HCT116 (cell line): ENCODE measurements around the gene IQCN. TPM values are rescaled to one million over a fixed set of nuclear protein-coding genes. Genes with fewer than 3 reads are reported as not detected.

Source experiments
- ATAC-seq: fragments of 200-7000 bp; cut with Tn5 transposase; 2 replicates; pipeline ENCODE4 v1.9.1; 2020; ENCODE audit warnings: mild to moderate bottlenecking, moderate library complexity
- BruUV-seq: library from RNA; stranded (reverse); fragments of 400-500 nt; replicated peaks from 2 replicates; lab custom pipeline; 2021; lab: Mats Ljungman, UMichigan
- CTCF ChIA-PET: fragments of 300-600 bp; sonication (Branson Sonifier 250); formaldehyde crosslinking; loops from one replicate; lab custom pipeline; 2021; ENCODE audit warnings: antibody characterized with exemption; lab: Charles Lee
- POLR2A ChIA-PET: fragments of 300-600, 350-600 bp; sonication (Branson Sonifier 250); formaldehyde crosslinking; loops from one replicate; lab custom pipeline; 2021; ENCODE audit warnings: antibody characterized with exemption; lab: Charles Lee
- RAD21 ChIA-PET, 2 experiments: fragments of 300-600 bp; sonication (Branson Sonifier 250); formaldehyde crosslinking; loops; one replicate each; lab custom pipeline; 2023; ENCODE audit warnings: low total read pairs in 2 of 2; ENCODE audit not compliant: uncharacterized antibody in 2 of 2, unreplicated experiment in 2 of 2, low non-redundant PET in 1 of 2; lab: Charles Lee
- DNase-seq: peaks from one replicate; pipeline ENCODE4 v3.0.0-alpha.2; 2010; ENCODE audit warnings: low read depth, low spot score
- H2AFZ ChIP-seq: fragments of 200-600 bp; shearing (Covaris generic), sonication (generic); 2 replicates; pipeline ENCODE4 v1.6.1; 2017; ENCODE audit warnings: low read depth, mixed run types, mixed read lengths, antibody characterized with exemption, low read length; ENCODE audit not compliant: poor library complexity, severe bottlenecking
- H3K27ac ChIP-seq: 2 replicates; pipeline ENCODE4 v1.5.1; 2012; ENCODE audit warnings: low read depth, low read length
- H3K27me3 ChIP-seq: fragments of 200-600 bp; sonication (generic); 2 replicates; pipeline ENCODE4 v1.6.1; 2016; ENCODE audit warnings: mixed run types, low read length, mixed read lengths; ENCODE audit not compliant: insufficient read depth
- H3K36me3 ChIP-seq, 2 experiments: fragments of 200-500 bp in 1 of 2; fragments of 200-600 bp in 1 of 2; sonication (Bioruptor generic) in 1 of 2; sonication (generic) in 1 of 2; 2 replicates each; pipeline versions ENCODE4 v1.5.1 to v1.6.1; 2014 to 2016; ENCODE audit warnings: low read length in 2 of 2, inconsistent platforms in 1 of 2, mixed read lengths in 1 of 2, mixed run types in 1 of 2; ENCODE audit not compliant: insufficient read depth in 2 of 2, control insufficient read depth in 1 of 2
- H3K4me1 ChIP-seq, 2 experiments: fragments of 200-600 bp in 1 of 2; sonication (generic) in 1 of 2; 2 replicates each; pipeline versions ENCODE4 v1.5.1 to v1.6.1; 2012 to 2017; ENCODE audit warnings: low read length in 2 of 2, inconsistent platforms in 1 of 2, mild to moderate bottlenecking in 1 of 2, mixed read lengths in 1 of 2, mixed run types in 1 of 2, moderate library complexity in 1 of 2; ENCODE audit not compliant: insufficient read depth in 2 of 2, control insufficient read depth in 1 of 2
- H3K4me2 ChIP-seq: fragments of 200-600 bp; sonication (generic); 2 replicates; pipeline ENCODE4 v1.6.1; 2017; ENCODE audit warnings: mixed run types, low read length, mixed read lengths
- H3K4me3 ChIP-seq, 2 experiments: fragments of 200-600 bp in 1 of 2; sonication (generic) in 1 of 2; replicated peaks in 1 of 2; 2 replicates each; pipeline ENCODE4 v1.5.1; 2011 to 2016; ENCODE audit warnings: low read length in 2 of 2, control low read depth in 1 of 2, low read depth in 1 of 2, mild to moderate bottlenecking in 1 of 2, mixed read lengths in 1 of 2, mixed run types in 1 of 2
- H3K79me2 ChIP-seq: fragments of 200-600 bp; sonication (generic); 2 replicates; pipeline ENCODE4 v1.6.1; 2017; ENCODE audit warnings: mild to moderate bottlenecking, mixed run types, low read length, moderate library complexity, mixed read lengths; ENCODE audit not compliant: insufficient read depth
- H3K9ac ChIP-seq: fragments of 200-600 bp; sonication (generic); 2 replicates; pipeline ENCODE4 v1.6.1; 2016; ENCODE audit warnings: low read length, mixed read lengths
- H3K9me2 ChIP-seq: fragments of 200-600 bp; sonication (generic), shearing (Covaris generic); 2 replicates; pipeline ENCODE4 v1.6.1; 2017; ENCODE audit warnings: mixed run types, mild to moderate bottlenecking, moderate library complexity; ENCODE audit not compliant: insufficient read depth
- H3K9me3 ChIP-seq, 2 experiments: fragments of 200-500 bp in 1 of 2; fragments of 200-600 bp in 1 of 2; sonication (Bioruptor generic) in 1 of 2; sonication (generic) in 1 of 2; 2 replicates each; pipeline ENCODE4 v1.6.1; 2014 to 2017; ENCODE audit warnings: low read length in 2 of 2, mixed read lengths in 2 of 2, inconsistent platforms in 1 of 2, low read depth in 1 of 2, mild to moderate bottlenecking in 1 of 2, mixed run types in 1 of 2, moderate library complexity in 1 of 2; ENCODE audit not compliant: control insufficient read depth in 1 of 2, insufficient read depth in 1 of 2
- H4K20me1 ChIP-seq: fragments of 200-600 bp; sonication (generic), shearing (Covaris generic); 2 replicates; pipeline ENCODE4 v1.6.1; 2017; ENCODE audit warnings: mixed run types, mild to moderate bottlenecking, moderate library complexity; ENCODE audit not compliant: insufficient read depth
- CBX3 ChIP-seq: IDR thresholded peaks from 2 replicates; pipeline ENCODE4 v1.6.1; 2012; ENCODE audit warnings: low read depth
- CEBPB ChIP-seq: IDR thresholded peaks from 2 replicates; pipeline ENCODE4 v1.6.1; 2012; ENCODE audit warnings: low read depth
- EGR1 ChIP-seq: IDR thresholded peaks from 2 replicates; pipeline ENCODE4 v1.6.1; 2012; ENCODE audit warnings: low read depth
- EZH2 ChIP-seq: fragments of 200-600 bp; sonication (generic); IDR thresholded peaks from 2 replicates; pipeline ENCODE4 v1.6.1; 2017; ENCODE audit warnings: antibody characterized with exemption, mixed run types
- EZH2phosphoT487 ChIP-seq: fragments of 200-600 bp; IDR thresholded peaks from 2 replicates; pipeline ENCODE4 v1.6.1; 2018; ENCODE audit warnings: antibody characterized with exemption, borderline replicate concordance
- FOSL1 ChIP-seq: IDR thresholded peaks from 2 replicates; pipeline ENCODE4 v1.6.1; 2012; ENCODE audit warnings: low read depth
- JUND ChIP-seq: IDR thresholded peaks from 2 replicates; pipeline ENCODE4 v1.6.1; 2012
- POLR2A ChIP-seq: IDR thresholded peaks from 2 replicates; pipeline ENCODE4 v1.7.0; 2011; ENCODE audit warnings: borderline replicate concordance; ENCODE audit not compliant: insufficient read depth, insufficient read length; ENCODE audit errors: extremely low read depth
- POLR2AphosphoS5 ChIP-seq: IDR thresholded peaks from 2 replicates; pipeline ENCODE4 v1.6.1; 2011; ENCODE audit warnings: mild to moderate bottlenecking, low read depth, low read length, moderate library complexity
- RAD21 ChIP-seq: IDR thresholded peaks from 2 replicates; pipeline ENCODE4 v1.6.1; 2012; ENCODE audit warnings: low read depth, mild to moderate bottlenecking
- SRF ChIP-seq: IDR thresholded peaks from 2 replicates; pipeline ENCODE4 v1.6.1; 2012; ENCODE audit warnings: low read depth
- TCF7L2 ChIP-seq: IDR thresholded peaks from 2 replicates; pipeline ENCODE4 v1.7.0; 2011; ENCODE audit warnings: borderline replicate concordance, inconsistent platforms; ENCODE audit not compliant: insufficient read depth, insufficient read length; ENCODE audit errors: extremely low read depth
- YY1 ChIP-seq: IDR thresholded peaks from 2 replicates; pipeline ENCODE4 v1.6.1; 2011; ENCODE audit warnings: low read length, low read depth, moderate library complexity, mild to moderate bottlenecking; ENCODE audit not compliant: insufficient replicate concordance; ENCODE audit errors: extremely low read depth
- ZFX ChIP-seq: fragments of 450-650 bp; IDR thresholded peaks from 2 replicates; pipeline ENCODE4 v1.6.1; 2017
- ZNF274 ChIP-seq: fragments of 200-500 bp; sonication (Bioruptor generic); IDR thresholded peaks from 2 replicates; pipeline ENCODE4 v1.6.1; 2014; ENCODE audit warnings: mild to moderate bottlenecking, low read depth, low read length, inconsistent platforms
- intact Hi-C: fragments of 100-400 bp; cut with micrococcal nuclease; formaldehyde crosslinking; loops from 2 replicates; pipeline ENCODE4 v1.10.0; 2022
- total RNA-seq: library from RNA; stranded (reverse); gene quantifications from one replicate; pipeline ENCODE4 v1.2.1, GENCODE V29; 2021; ENCODE audit not compliant: unreplicated experiment
- TF ChIP-seq, protein P1 (sequence below): IDR thresholded peaks from 2 replicates; pipeline ENCODE4 v1.6.1; 2012
- TF ChIP-seq, protein P2 (sequence below): IDR thresholded peaks from 2 replicates; pipeline ENCODE4 v1.6.1; 2011; ENCODE audit warnings: mild to moderate bottlenecking, low read length, moderate library complexity; ENCODE audit not compliant: insufficient replicate concordance; ENCODE audit errors: extremely low read depth
- TF ChIP-seq, protein P3 (sequence below): IDR thresholded peaks from 2 replicates; pipeline ENCODE4 v1.6.1; 2012
- TF ChIP-seq, protein P4 (sequence below): IDR thresholded peaks from 2 replicates; pipeline ENCODE4 v1.6.1; 2012; ENCODE audit warnings: low read depth
- TF ChIP-seq, protein P5 (sequence below), 3 experiments: fragments of 200-600 bp in 1 of 3; sonication (generic) in 1 of 3; IDR thresholded peaks in 2 of 3; conservative IDR thresholded peaks in 1 of 3; 2 replicates each; pipeline ENCODE4 v1.5.1; 2012 to 2017; ENCODE audit warnings: low read depth in 2 of 3, low read length in 2 of 3, antibody characterized with exemption in 1 of 3, borderline replicate concordance in 1 of 3, control low read depth in 1 of 3, mild to moderate bottlenecking in 1 of 3, mixed read lengths in 1 of 3, mixed run types in 1 of 3, moderate library complexity in 1 of 3; ENCODE audit not compliant: insufficient read depth in 1 of 3

The IQCN gene
- total RNA-seq, 1 experiment from 2014 or later: 4.8 TPM

DNA sequence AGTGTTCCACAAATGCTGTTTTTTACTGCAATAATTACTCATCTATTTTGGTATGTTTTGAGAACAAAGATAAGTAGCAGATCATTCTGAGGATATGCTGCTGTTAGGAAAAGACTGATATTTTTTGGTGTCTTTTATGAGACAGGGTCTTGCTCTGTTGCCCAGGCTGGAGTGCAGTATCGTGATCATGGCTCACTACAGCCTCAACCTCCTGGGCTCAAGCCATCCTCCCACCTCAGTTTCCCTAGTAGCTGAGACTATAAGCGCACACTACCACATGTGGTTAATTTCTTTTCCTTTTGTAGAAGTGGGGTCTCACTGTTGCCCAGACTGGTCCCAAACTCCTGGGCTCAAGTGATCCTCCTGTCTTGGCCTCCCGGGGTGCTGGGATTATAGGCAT is 39.1 kb upstream of the IQCN start:
- Histone ChIP-seq H3K27ac (no peak overlapping the region), H2AFZ (no peak overlapping the region), H3K4me3 (no peak overlapping the region), H4K20me1 (no peaks in the 10 kb centered on the region), H3K79me2 (peaks cover 59% of the 10 kb centered on the region), H3K9ac (no peak overlapping the region), H3K4me1 (peaks cover 8 to 9% of the 10 kb centered on the region in 2 experiments), H3K36me3 (peaks cover 14 to 47% of the 10 kb centered on the region in 2 experiments), H3K9me2 (no peaks in the 10 kb centered on the region), H3K9me3 (no peaks in the 10 kb centered on the region), H3K27me3 (no peaks in the 10 kb centered on the region), H3K4me2 (no peak overlapping the region)
- ChIA-PET RAD21 (no interaction called here), CTCF (no interaction called here), POLR2A (no interaction called here)
- no peak for ATAC-seq
- intact Hi-C loops: no loop called here
- BruUV-seq: no TSS peak
- DNase-seq: no peak
- TF ChIP-seq FOSL1 (no peak), POLR2AphosphoS5 (no peak), RAD21 (no peak), TCF7L2 (no peak), ZFX (no peak), CEBPB (no peak), CBX3 (no peak), JUND (no peak), POLR2A (no peak), EZH2phosphoT487 (no peak), EZH2 (no peak), YY1 (no peak), SRF (no peak), EGR1 (no peak), ZNF274 (no peak)
- TF ChIP-seq, protein P1, sequence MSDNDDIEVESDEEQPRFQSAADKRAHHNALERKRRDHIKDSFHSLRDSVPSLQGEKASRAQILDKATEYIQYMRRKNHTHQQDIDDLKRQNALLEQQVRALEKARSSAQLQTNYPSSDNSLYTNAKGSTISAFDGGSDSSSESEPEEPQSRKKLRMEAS: no peak
- TF ChIP-seq, protein P2, sequence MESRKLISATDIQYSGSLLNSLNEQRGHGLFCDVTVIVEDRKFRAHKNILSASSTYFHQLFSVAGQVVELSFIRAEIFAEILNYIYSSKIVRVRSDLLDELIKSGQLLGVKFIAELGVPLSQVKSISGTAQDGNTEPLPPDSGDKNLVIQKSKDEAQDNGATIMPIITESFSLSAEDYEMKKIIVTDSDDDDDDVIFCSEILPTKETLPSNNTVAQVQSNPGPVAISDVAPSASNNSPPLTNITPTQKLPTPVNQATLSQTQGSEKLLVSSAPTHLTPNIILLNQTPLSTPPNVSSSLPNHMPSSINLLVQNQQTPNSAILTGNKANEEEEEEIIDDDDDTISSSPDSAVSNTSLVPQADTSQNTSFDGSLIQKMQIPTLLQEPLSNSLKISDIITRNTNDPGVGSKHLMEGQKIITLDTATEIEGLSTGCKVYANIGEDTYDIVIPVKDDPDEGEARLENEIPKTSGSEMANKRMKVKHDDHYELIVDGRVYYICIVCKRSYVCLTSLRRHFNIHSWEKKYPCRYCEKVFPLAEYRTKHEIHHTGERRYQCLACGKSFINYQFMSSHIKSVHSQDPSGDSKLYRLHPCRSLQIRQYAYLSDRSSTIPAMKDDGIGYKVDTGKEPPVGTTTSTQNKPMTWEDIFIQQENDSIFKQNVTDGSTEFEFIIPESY: no peak
- TF ChIP-seq, protein P3, sequence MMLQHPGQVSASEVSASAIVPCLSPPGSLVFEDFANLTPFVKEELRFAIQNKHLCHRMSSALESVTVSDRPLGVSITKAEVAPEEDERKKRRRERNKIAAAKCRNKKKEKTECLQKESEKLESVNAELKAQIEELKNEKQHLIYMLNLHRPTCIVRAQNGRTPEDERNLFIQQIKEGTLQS: no peak
- TF ChIP-seq, protein P4, sequence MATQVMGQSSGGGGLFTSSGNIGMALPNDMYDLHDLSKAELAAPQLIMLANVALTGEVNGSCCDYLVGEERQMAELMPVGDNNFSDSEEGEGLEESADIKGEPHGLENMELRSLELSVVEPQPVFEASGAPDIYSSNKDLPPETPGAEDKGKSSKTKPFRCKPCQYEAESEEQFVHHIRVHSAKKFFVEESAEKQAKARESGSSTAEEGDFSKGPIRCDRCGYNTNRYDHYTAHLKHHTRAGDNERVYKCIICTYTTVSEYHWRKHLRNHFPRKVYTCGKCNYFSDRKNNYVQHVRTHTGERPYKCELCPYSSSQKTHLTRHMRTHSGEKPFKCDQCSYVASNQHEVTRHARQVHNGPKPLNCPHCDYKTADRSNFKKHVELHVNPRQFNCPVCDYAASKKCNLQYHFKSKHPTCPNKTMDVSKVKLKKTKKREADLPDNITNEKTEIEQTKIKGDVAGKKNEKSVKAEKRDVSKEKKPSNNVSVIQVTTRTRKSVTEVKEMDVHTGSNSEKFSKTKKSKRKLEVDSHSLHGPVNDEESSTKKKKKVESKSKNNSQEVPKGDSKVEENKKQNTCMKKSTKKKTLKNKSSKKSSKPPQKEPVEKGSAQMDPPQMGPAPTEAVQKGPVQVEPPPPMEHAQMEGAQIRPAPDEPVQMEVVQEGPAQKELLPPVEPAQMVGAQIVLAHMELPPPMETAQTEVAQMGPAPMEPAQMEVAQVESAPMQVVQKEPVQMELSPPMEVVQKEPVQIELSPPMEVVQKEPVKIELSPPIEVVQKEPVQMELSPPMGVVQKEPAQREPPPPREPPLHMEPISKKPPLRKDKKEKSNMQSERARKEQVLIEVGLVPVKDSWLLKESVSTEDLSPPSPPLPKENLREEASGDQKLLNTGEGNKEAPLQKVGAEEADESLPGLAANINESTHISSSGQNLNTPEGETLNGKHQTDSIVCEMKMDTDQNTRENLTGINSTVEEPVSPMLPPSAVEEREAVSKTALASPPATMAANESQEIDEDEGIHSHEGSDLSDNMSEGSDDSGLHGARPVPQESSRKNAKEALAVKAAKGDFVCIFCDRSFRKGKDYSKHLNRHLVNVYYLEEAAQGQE: no peak
- TF ChIP-seq, protein P5, sequence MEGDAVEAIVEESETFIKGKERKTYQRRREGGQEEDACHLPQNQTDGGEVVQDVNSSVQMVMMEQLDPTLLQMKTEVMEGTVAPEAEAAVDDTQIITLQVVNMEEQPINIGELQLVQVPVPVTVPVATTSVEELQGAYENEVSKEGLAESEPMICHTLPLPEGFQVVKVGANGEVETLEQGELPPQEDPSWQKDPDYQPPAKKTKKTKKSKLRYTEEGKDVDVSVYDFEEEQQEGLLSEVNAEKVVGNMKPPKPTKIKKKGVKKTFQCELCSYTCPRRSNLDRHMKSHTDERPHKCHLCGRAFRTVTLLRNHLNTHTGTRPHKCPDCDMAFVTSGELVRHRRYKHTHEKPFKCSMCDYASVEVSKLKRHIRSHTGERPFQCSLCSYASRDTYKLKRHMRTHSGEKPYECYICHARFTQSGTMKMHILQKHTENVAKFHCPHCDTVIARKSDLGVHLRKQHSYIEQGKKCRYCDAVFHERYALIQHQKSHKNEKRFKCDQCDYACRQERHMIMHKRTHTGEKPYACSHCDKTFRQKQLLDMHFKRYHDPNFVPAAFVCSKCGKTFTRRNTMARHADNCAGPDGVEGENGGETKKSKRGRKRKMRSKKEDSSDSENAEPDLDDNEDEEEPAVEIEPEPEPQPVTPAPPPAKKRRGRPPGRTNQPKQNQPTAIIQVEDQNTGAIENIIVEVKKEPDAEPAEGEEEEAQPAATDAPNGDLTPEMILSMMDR (IDR thresholded peaks at IDR 0.05 in 2 of 3, conservative IDR thresholded peaks at IDR 0.05 in 1 of 3; ENCODE audit: borderline replicate concordance in 1 of 3, insufficient read depth in 1 of 3, low read depth in 2 of 3, low read length in 2 of 3): no peak
